ENCODE results near the gene COX4I1. TPM values are rescaled to one million over a fixed set of nuclear protein-coding genes. Genes with fewer than 3 reads are reported as not detected.
A peak's percentile ranks its signal among the peaks of the same experiment; 100 is the strongest.

The COX4I1 gene
- 100 to 1,000 TPM; 345 to 562 TPM for total RNA-seq

- peak within 1 kb of the TSS; percentile 76 to 78 for H3K27ac ChIP-seq
- peak; percentile 92 for DNase-seq (ENCODE audit: low spot score)
- H3K9me3 ChIP-seq: no peaks in the 10 kb centered on the region
- under 1% methylated on average over 61 of the region's 87 CpGs for WGBS
- H3K36me3 ChIP-seq: peaks cover 2% of the 10 kb centered on the region in 2 donors
- peak within 1 kb of the TSS; percentile 99 for H3K4me3 ChIP-seq
- H3K4me1 ChIP-seq (replicated peaks): peaks cover 7% of the 10 kb centered on the region
- H3K27me3 ChIP-seq (replicated peaks; ENCODE audit: insufficient read depth): no peaks in the 10 kb centered on the region
- intact Hi-C loops (cut with DNase I): no loop called here
- TF ChIP-seq CTCF (IDR thresholded peaks at IDR 0.05): peak in 2 of 4 experiments; percentile 11 to 34
- peak; percentile 75 for TF ChIP-seq POLR2A (IDR thresholded peaks at IDR 0.05)
- peak; percentile 99 for TF ChIP-seq POLR2AphosphoS5 (IDR thresholded peaks at IDR 0.05)
Observed at GRCh38 chr16:85799497-85800320, at the start of gene COX4I1, which contains the start of gene EMC8. Gene COX4I1 (plus strand): TSS chr16:85799695. CDS start chr16:85801206, 1,511 bp downstream. Gene EMC8 (minus strand): TSS chr16:85799544. CDS start chr16:85799295, 249 bp downstream.

DNA sequence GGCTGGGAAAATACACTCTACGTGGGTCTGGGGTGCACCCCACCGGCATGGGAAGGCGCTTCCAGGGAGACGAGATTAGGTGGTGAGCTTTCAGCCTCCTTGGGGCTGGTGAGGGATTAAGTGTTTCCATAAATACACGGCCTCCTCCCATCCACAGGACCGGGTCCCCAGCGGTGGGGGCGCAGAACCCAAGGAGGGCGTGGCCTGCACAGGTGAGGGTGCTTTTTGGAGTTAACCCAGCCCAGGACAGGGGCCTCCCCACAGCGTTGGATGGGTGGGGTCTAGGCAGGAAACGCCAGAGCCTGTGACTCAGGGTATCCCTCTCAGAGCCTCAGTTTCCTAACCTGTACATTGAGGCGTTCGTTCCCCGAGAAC lies 49.7 kb upstream of the COX4I1 start:
- no peak overlapping the region for H3K27ac ChIP-seq
- peaks cover 21% of the 10 kb centered on the region for H3K4me1 ChIP-seq (replicated peaks)
- intact Hi-C loops (cut with DNase I): no loop called here
- no peaks in the 10 kb centered on the region for H3K9me3 ChIP-seq
- no peaks in the 10 kb centered on the region for H3K36me3 ChIP-seq
- no peaks in the 10 kb centered on the region for H3K27me3 ChIP-seq (replicated peaks; ENCODE audit: insufficient read depth)
- peak overlapping the region; percentile 39 to 48 for H3K4me3 ChIP-seq
- 22% methylated on average over 12 of the region's 14 CpGs for WGBS
- TF ChIP-seq POLR2AphosphoS5 (IDR thresholded peaks at IDR 0.05) (no peak), CTCF (IDR thresholded peaks at IDR 0.05) (no peak), POLR2A (IDR thresholded peaks at IDR 0.05) (no peak)
- DNase-seq (ENCODE audit: low spot score): no peak

DNA sequence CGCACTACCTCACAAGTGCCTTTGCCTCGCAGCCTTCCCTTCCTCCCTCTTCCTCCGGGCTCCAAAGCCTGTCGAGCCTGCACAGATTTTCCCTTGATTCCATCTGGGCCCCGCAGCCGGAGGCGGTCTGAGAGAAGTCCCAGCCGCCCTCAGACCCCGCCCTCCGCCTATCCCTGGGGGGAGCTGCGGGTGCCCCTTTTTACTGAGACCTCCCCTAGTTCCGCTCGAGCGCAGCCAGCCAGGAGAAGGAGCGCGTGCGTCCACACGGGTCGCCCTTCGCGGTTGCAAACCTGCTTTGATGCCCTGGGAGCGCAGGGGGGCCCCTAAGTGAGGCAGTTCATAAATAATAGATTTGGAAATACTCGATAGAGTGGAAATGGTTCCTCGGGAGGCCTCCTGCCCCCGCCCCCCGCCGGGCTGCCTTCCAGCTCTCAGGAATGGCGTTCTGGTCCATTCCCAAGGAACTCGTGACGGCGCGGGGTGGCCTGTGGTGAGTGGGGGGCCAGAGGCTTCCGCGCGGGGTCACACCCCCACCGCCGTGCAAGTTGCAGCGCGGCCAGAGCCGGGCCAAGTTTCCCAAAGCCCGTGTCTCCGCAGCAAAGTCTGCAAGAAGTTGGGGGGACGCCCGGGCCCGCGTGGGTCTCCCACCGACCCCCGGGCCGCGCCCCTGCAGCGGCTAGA lies 49.2 kb upstream of the COX4I1 start:
- no peak for DNase-seq (ENCODE audit: low spot score)
- TF ChIP-seq CTCF (IDR thresholded peaks at IDR 0.05) (no peak), POLR2A (IDR thresholded peaks at IDR 0.05) (no peak), POLR2AphosphoS5 (IDR thresholded peaks at IDR 0.05) (no peak)
- 1% methylated on average over 51 of the region's 51 CpGs for WGBS
- Histone ChIP-seq H3K9me3 (no peaks in the 10 kb centered on the region), H3K36me3 (no peaks in the 10 kb centered on the region), H3K4me1 (replicated peaks) (peaks cover 21% of the 10 kb centered on the region), H3K27ac (no peak overlapping the region), H3K4me3 (peak overlapping the region; percentile 39 to 48), H3K27me3 (replicated peaks; ENCODE audit: insufficient read depth) (no peaks in the 10 kb centered on the region)
- intact Hi-C loops (cut with DNase I): no loop called here

DNA sequence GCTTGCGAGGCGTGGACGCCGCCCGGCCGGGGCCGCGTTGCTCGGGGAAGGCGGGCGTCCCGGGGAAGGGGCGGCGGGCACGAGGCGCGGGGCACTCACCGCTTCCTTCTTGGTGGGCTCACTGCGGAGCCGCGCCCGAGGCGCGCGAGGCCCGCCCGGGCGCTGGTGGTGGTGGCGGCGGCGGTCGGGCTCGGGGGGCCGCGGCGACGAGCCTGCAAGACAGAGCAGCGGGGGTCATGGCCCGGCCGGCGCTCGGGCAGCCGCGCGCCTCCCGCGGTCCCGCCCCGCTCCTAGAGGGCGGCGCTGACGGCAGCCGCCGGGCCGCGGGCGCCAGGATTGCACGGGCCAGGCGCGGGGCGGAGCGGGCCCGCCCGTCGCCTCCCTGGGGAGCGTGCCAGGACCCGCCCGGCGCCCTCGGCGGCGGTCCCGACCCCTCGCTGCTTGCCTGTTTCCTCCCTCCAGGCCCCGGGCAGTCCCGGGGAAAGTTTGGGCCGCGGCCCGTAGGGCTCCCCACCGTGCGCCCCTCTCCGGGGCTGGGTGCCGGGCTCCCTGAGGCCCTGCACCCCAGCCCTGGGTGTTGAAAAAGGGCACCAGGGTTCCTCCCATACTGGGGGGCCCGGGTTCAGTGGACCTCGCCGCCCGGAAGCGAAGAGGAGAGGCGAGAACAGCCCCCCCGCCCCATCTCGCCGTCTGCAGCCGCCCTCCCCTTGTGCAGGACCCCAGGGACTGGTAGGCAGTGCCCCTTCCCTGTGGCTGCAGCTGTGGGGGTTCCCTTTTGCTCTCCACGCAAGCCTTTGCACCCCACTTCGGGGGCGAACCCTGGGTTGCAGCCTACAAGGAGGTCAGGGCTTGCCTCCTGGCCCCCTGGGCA lies 48.4 kb upstream of the COX4I1 start, which contains the start of gene C16orf74:
Gene C16orf74, minus strand, starts transcription at position 270 of the 871 bp plus-strand sequence. CDS start 15,879 bp downstream, outside the sequence.
- peak; percentile 23 for DNase-seq (ENCODE audit: low spot score)
- Histone ChIP-seq H3K36me3 (no peaks in the 10 kb centered on the region), H3K4me1 (replicated peaks) (peaks cover 21% of the 10 kb centered on the region), H3K9me3 (no peaks in the 10 kb centered on the region), H3K27me3 (replicated peaks; ENCODE audit: insufficient read depth) (no peaks in the 10 kb centered on the region), H3K27ac (peak within 1 kb of the TSS in 1 of 2 donors; percentile 23), H3K4me3 (peak within 1 kb of the TSS; percentile 39 to 48)
- WGBS: 9% methylated on average over 52 of the region's 96 CpGs
- intact Hi-C loops (cut with DNase I): no loop called here
- TF ChIP-seq POLR2A (IDR thresholded peaks at IDR 0.05): no peak
- no peak for TF ChIP-seq CTCF (IDR thresholded peaks at IDR 0.05)
- TF ChIP-seq POLR2AphosphoS5 (IDR thresholded peaks at IDR 0.05): no peak
